Right lobe of liver (tissue), 6 donors: ENCODE data around the gene SIM2. TPM values are rescaled to one million over a fixed set of nuclear protein-coding genes. Genes with fewer than 3 reads are reported as not detected.

Source experiments
- ATAC-seq, 4 donors: fragments of 200-7000 bp; cut with Tn5 transposase; one replicate each; pipeline ENCODE4 v1.9.1; 2020; ENCODE audit warnings: mild to moderate bottlenecking in 4 of 4, moderate library complexity in 4 of 4
- DNase-seq, 3 donors: peaks; one replicate each; pipeline ENCODE4 v3.0.0-alpha.2; 2020
- H3K27ac ChIP-seq, 3 donors: fragments of 200-600 bp; one replicate each; pipeline ENCODE4 v1.8.0; 2022
- H3K27me3 ChIP-seq, 2 donors: fragments of 200-600 bp; one replicate each; pipeline ENCODE4 v1.8.0; 2022
- H3K36me3 ChIP-seq, 4 donors: fragments of 200-600 bp; sonication (generic) in 1 of 4; one replicate each; pipeline versions ENCODE4 v1.5.1 to v1.8.0; 2017 to 2022; ENCODE audit warnings: control low read depth in 1 of 4
- H3K4me1 ChIP-seq, 4 donors: fragments of 200-600 bp; sonication (generic) in 1 of 4; one replicate each; pipeline versions ENCODE4 v1.5.1 to v1.8.0; 2017 to 2022; ENCODE audit warnings: control low read depth in 1 of 4
- H3K4me3 ChIP-seq, 3 donors: fragments of 200-600 bp; one replicate each; pipeline ENCODE4 v1.8.0; 2022
- H3K9me3 ChIP-seq, 4 donors: fragments of 200-600 bp; sonication (generic) in 1 of 4; one replicate each; pipeline versions ENCODE4 v1.5.1 to v1.8.0; 2017 to 2022; ENCODE audit warnings: control low read depth in 1 of 4
- CTCF ChIP-seq, 4 donors: fragments of 200-600 bp in 3 of 4; fragments of 450-650 bp in 1 of 4; IDR thresholded peaks; one replicate each; pipeline versions ENCODE4 v1.5.1 to v1.8.0; 2016 to 2022; ENCODE audit warnings: antibody characterized with exemption in 4 of 4, mild to moderate bottlenecking in 2 of 4
- POLR2A ChIP-seq: fragments of 450-650 bp; IDR thresholded peaks from one replicate; pipeline ENCODE4 v1.6.1; 2017; ENCODE audit warnings: antibody characterized with exemption, mild to moderate bottlenecking
- WGBS: methylation state at CpG from one replicate; pipeline ENCODE4 v1.1.6; 2018; ENCODE audit warnings: low coverage, low lambda C conversion rate; ENCODE audit not compliant: insufficient coverage; ENCODE audit errors: missing lambda C conversion rate; 5-methylcytosine and 5-hydroxymethylcytosine counted together
- intact Hi-C, 2 donors: fragments of 100-400 bp; cut with DNase I; formaldehyde crosslinking; loops; one replicate each; pipeline versions ENCODE4 v1.11.2 to v1.14.1; 2022
- total RNA-seq, 6 experiments: library from RNA; depleted of rRNA in 2 of 6; stranded (reverse); fragments of >200 nt in 2 of 6; fragmentation: NEBNext Ultra II Directional in 3 of 6; extraction: Animal tissue kit (Norgen Biotek cat#: 25700) in 3 of 6; gene quantifications; one replicate each; pipeline versions ENCODE4 v1.1.0 to v1.2.4, GENCODE V29; 2016 to 2023
- donor health status: DM: no; HTN: yes; CAD: no.
- donor health status: DM: no; HTN: no; CAD: no.
- donor health status: DM: no; HTN: no; CAD: no.
- donor health status: DM: no; HTN: yes; CAD: no.
- donor health status: DM: no; HTN: yes; CAD: no.

The SIM2 gene
- total RNA-seq, 6 experiments from 2014 or later = not detected

GRCh38 chr21:36689324-36689723 lies 9.6 kb upstream of the SIM2 start:
- WGBS = 55% methylated on average over 4 of the region's 7 CpGs
- Histone ChIP-seq H3K36me3 (no peaks in the 10 kb centered on the region), H3K4me1 (peaks cover 0 to 8% (median 0%) of the 10 kb centered on the region in 4 donors), H3K27ac (no peak overlapping the region), H3K27me3 (peaks cover 27 to 46% of the 10 kb centered on the region in 2 donors), H3K9me3 (no peaks in the 10 kb centered on the region), H3K4me3 (no peak overlapping the region)
- DNase-seq = no peak
- intact Hi-C loops = no loop called here
- no peak for ATAC-seq
- TF ChIP-seq CTCF (IDR thresholded peaks at IDR 0.05) (no peak), POLR2A (no peak)

GRCh38 chr21:36690628-36691554 lies 8.0 kb upstream of the SIM2 start:
- no peaks in the 10 kb centered on the region for H3K36me3 ChIP-seq
- H3K27ac ChIP-seq = no peak overlapping the region
- ATAC-seq (no peak), DNase-seq (no peak)
- H3K9me3 ChIP-seq = no peaks in the 10 kb centered on the region
- TF ChIP-seq POLR2A (no peak), CTCF (IDR thresholded peaks at IDR 0.05) (no peak)
- no peak overlapping the region for H3K4me3 ChIP-seq
- intact Hi-C loops = no loop called here
- H3K27me3 ChIP-seq = peaks cover 27 to 62% of the 10 kb centered on the region in 2 donors
- WGBS = 14% methylated on average over 12 of the region's 12 CpGs
- peaks cover 0 to 8% (median 0%) of the 10 kb centered on the region in 4 donors for H3K4me1 ChIP-seq

GRCh38 chr21:36691555-36692041 lies 7.3 kb upstream of the SIM2 start:
- TF ChIP-seq POLR2A (no peak), CTCF (IDR thresholded peaks at IDR 0.05) (no peak)
- intact Hi-C loops = no loop called here
- H3K27me3 ChIP-seq = peaks cover 34 to 64% of the 10 kb centered on the region in 2 donors

GRCh38 chr21:36692114-36692834 lies 6.6 kb upstream of the SIM2 start:
- H3K27ac ChIP-seq = no peak overlapping the region
- intact Hi-C loops = no loop called here

More at GRCh38 chr21:36691555-36692041, 7.3 kb upstream of the SIM2 start:
- Histone ChIP-seq H3K36me3 (no peaks in the 10 kb centered on the region), H3K9me3 (no peaks in the 10 kb centered on the region), H3K4me1 (peaks cover 0 to 8% (median 0%) of the 10 kb centered on the region in 4 donors), H3K27ac (no peak overlapping the region), H3K4me3 (no peak overlapping the region)
- ATAC-seq = no peak
- no peak for DNase-seq
- 13% methylated on average over 18 of the region's 18 CpGs for WGBS

More at GRCh38 chr21:36692114-36692834, 6.6 kb upstream of the SIM2 start:
- Histone ChIP-seq H3K4me3 (no peak overlapping the region), H3K36me3 (no peaks in the 10 kb centered on the region), H3K4me1 (peaks cover 0 to 11% (median 0%) of the 10 kb centered on the region in 4 donors), H3K9me3 (no peaks in the 10 kb centered on the region), H3K27me3 (peaks cover 38 to 69% of the 10 kb centered on the region in 2 donors)
- ATAC-seq (no peak), DNase-seq (no peak)
- TF ChIP-seq POLR2A = no peak
- no peak for TF ChIP-seq CTCF (IDR thresholded peaks at IDR 0.05)
- 8% methylated on average over 28 of the region's 34 CpGs for WGBS
